Activated naive CD4-positive, alpha-beta T cell (primary cell): ENCODE data around the gene EHBP1.
"Not testable (repeated sequence)": the region's sequence is repeated elsewhere in the genome, so short reads cannot be mapped to it uniquely, and the experiment has no call there.

Experiments
- DNase-seq, 4 experiments: peaks; one replicate each; lab custom pipeline; 2025; lab: John Stamatoyannopoulos, UW

Gene EHBP1

DNA sequence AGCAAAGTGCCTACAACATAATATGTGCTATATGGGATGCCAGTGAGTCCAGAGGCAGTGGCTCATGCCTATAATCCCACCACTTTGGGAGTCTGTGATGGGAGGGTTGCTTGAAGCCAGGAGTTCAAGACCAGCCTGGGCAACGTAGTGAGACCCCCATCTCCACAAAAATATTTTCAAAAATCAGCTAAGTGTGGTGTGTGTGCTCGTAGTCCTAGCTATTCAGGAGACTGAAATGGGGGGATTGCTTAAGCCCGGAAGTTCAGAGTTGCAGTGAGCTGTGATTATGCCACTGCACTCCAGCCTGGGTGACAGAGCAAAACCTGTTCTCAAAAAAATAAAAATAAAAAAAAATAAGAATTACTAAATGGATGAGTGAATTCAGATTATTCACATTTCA lies 368.5 kb downstream of the EHBP1 start:
- DNase-seq, result no peak

DNA sequence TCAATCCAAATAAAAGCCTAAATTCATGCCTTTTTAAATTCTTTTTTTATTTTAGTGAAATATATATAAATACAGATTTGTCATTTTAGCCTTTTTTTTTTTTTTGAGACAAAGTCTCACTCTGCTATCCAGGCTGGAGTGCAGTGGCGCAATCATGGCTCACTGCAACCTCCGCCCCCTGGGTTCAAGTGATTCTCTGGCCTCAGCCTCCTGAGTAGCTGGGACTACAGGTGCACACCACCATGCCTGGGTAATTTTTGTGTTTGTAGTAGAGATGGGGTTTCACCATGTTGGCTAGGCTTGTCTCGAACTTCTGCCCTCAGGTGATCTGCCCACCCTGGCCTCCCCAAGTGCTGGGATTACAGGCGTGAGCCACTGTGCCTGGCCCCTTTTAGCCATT lies 368.9 kb downstream of the EHBP1 start:
- DNase-seq, result not testable (repeated sequence)

DNA sequence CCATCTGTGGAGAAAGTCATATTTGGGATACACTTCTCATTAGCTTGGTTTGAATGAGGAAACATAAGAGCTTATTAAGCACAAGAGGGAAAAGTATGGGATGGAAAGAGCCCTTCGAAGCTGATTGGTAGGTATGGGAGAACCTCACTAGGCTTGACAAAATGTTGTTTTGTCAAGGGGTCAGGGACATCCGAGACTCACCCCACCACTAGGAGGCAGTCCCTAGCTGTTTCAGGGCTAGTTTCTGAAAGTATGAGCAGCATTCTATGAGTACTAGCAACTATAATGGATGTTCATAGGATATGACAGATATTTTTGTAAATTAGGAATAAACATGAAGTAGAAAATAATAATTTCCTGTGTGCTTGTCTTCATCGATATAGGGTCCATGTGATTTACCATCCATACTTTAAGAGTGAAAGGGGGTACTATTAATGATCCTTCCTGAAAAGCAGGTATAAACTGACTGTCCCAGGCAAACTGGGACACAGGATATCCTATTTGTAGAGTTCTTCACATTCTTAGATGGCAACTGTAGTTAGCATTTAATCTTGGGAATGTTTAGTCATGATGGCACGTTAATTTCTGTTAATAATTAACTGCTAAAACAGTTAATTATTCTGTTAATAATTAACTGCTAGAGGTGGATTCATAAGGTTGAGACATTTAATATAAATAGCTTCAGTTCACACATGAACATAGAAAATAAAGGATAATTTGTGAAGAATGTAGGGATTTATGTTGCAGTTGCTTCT lies 373.5 kb downstream of the EHBP1 start:
- DNase-seq, result no peak

DNA sequence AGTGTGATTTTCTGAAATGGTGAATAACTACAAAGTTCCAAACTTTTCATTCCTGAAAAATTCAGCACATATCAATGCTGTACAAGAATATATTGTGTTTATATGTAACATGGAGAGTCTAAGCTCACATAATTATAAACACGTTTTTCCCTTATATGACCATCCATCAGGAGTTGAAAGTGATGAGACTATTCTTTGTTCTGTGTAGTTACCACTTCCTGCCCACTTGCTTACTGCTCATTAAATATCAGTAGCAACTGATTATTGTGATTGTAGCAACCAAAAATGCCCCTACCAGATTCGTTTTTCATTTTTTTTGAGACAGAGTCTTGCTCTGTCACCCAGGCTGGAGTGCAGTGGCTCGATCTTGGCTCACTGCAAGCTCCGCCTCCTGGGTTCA lies 375.9 kb downstream of the EHBP1 start:
- no peak for DNase-seq

DNA sequence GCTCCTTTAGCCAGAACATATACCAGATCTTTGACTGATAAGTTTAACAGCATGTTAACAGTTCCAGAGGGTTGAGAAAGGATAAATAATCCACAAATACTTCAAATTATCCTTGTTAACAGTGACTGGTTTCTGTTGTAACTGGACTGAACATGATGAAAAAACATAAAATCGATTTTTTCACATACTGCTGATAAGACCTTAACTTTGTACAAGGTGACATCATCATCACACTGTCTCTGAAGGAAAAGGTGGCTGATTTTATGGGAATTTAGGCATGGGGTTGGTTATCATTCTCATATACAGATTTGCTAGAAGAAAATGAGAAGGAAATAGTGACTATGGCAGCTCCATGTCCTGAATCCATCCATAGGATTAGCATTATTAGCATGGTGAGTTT lies 381.2 kb downstream of the EHBP1 start:
- DNase-seq, result no peak

DNA sequence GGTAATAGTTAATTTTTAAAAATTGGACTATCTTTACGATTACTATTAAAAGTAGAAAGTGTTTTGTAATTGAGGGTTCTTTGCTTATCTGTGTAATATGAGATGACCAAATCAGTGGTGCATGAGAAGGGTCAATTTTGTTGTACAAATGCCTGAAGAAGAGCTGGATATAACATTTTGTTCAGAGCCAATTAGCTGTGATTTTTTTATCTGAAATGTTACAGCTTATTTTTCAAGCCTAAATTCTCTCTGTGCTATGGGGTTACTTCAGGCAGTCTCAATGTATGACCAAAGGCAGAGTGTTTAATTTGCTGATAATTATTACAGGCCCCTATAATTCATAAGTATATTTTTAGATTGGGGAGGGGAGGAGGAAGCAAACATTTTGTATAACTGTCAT lies 386.9 kb downstream of the EHBP1 start:
- DNase-seq, result no peak

DNA sequence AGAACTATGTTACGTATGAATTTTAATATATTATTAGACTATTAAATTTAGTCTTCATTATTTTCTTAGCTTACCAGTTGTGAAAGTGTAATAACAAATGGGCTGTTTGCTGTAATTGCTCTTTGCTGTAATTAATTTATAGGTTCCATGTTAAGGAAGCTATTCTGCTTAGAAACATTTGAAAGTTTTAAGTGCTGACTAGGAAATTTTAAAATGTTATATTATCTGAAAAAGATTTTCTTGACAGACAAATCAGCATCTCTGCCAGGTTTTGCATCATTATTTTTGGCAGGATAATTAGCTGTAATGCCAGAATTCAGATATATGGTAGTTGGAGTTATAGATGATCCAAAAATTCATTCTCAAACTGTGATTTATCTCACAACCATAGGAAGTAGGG lies 387.3 kb downstream of the EHBP1 start:
- no peak for DNase-seq

DNA sequence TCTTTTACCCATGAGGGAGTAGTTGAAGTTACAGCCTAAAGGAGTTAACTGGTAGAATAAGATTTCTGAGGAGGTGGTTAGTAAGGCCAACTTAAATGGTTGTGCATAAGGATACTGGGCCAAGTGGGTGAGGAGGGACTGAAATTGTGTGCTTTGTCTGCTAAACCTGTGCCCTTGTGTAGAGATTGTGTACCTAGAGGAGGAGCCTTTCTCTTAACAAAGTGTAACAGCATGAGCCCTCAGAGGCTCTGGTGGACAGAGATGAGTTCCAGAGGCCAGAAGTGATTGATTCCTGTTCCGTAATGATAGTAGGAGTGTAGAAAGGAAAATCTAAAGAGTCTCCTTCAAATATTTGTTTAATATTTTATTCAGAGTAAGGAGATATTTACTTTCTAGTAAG lies 388.0 kb downstream of the EHBP1 start:
- no peak for DNase-seq
